GM12878 (cell line): ENCODE results near the gene CPEB3. TPM values are rescaled to one million over a fixed set of nuclear protein-coding genes. Genes with fewer than 3 reads are reported as not detected.

Experiments used
- GATAD2B ChIP-seq: fragments of 450-650 bp; conservative IDR thresholded peaks from 2 replicates; pipeline ENCODE4 v1.6.1; 2017; ENCODE audit warnings: low read depth, mild to moderate bottlenecking, moderate library complexity
- MYC ChIP-seq: IDR thresholded peaks from 2 replicates; pipeline ENCODE4 v1.6.1; 2011; ENCODE audit warnings: mild to moderate bottlenecking, low read length, moderate library complexity, inconsistent platforms; ENCODE audit not compliant: insufficient read depth, insufficient replicate concordance, insufficient read length, severe bottlenecking
- STAT3 ChIP-seq: IDR thresholded peaks from 2 replicates; pipeline ENCODE4 v1.6.1; 2011; ENCODE audit warnings: low read depth, low read length, improper control_type of control experiment
- ZNF384 ChIP-seq: IDR thresholded peaks from 2 replicates; pipeline ENCODE4 v1.6.1; 2012; ENCODE audit warnings: low read depth, mild to moderate bottlenecking, low read length, improper control_type of control experiment, borderline replicate concordance
- polyA plus RNA-seq, 11 experiments: library from polyadenylated mRNA; depleted of rRNA in 4 of 11; unstranded in 6 of 11; stranded (reverse) in 5 of 11; fragments of >200 nt; fragmentation: Nextera tagmentation in 4 of 11; fragmentation: Illumina TruSeq in 1 of 11; extraction: Ambion mirVana in 4 of 11; extraction: Trizol in 1 of 11; gene quantifications; 1 replicate in 1 of 11; 2 replicates in 10 of 11; pipeline versions ENCODE4 v1.2.1 to v1.2.3, GENCODE V29; 2011 to 2016; ENCODE audit warnings: inconsistent platforms in 2 of 11, missing spikeins in 2 of 11, low read depth in 1 of 11
- total RNA-seq, 4 experiments: library from RNA; depleted of rRNA in 3 of 4; stranded (reverse); fragments of >200 nt in 3 of 4; fragmentation: Illumina TruSeq in 1 of 4; extraction: Trizol in 1 of 4; gene quantifications; 2 replicates each; pipeline versions ENCODE4 v1.2.1 to v1.2.3, GENCODE V29; 2013 to 2021
- TF ChIP-seq, protein P1 (sequence below): fragments of 450-650 bp; IDR thresholded peaks from 2 replicates; pipeline ENCODE4 v1.6.1; 2016; ENCODE audit warnings: mild to moderate bottlenecking, moderate library complexity, borderline replicate concordance
- TF ChIP-seq, protein P2 (sequence below): fragments of 450-650 bp; formaldehyde crosslinking; IDR thresholded peaks from 2 replicates; pipeline ENCODE4 v1.4.0; 2022; ENCODE audit warnings: mild to moderate bottlenecking, moderate library complexity

Gene CPEB3
- total and polyA plus RNA-seq, 10 of the 15 experiments (the other 5 are each of a cell fraction or from before 2014, with no cell fraction given) = 0.50 to 2.3 (median 1.2) TPM

DNA sequence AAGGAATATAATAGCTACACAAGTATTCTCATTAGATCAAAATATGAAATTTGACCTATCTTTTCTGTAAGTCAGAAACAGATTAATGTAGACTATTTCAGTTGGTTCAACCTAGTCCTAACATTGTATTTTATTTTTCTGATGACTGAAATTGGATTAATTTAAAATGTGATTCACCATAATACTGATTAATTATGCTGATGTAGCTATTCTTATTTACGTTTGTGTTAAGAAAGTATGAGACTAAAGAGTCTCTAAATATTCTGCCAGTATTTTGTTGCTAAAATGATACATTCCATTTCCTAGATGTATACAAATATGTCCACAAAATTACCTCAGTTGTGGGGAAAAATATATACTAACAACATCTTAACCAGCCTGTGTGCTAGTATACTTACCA, 18.4 kb upstream of the CPEB3 start (continued):
- TF ChIP-seq, protein P1, sequence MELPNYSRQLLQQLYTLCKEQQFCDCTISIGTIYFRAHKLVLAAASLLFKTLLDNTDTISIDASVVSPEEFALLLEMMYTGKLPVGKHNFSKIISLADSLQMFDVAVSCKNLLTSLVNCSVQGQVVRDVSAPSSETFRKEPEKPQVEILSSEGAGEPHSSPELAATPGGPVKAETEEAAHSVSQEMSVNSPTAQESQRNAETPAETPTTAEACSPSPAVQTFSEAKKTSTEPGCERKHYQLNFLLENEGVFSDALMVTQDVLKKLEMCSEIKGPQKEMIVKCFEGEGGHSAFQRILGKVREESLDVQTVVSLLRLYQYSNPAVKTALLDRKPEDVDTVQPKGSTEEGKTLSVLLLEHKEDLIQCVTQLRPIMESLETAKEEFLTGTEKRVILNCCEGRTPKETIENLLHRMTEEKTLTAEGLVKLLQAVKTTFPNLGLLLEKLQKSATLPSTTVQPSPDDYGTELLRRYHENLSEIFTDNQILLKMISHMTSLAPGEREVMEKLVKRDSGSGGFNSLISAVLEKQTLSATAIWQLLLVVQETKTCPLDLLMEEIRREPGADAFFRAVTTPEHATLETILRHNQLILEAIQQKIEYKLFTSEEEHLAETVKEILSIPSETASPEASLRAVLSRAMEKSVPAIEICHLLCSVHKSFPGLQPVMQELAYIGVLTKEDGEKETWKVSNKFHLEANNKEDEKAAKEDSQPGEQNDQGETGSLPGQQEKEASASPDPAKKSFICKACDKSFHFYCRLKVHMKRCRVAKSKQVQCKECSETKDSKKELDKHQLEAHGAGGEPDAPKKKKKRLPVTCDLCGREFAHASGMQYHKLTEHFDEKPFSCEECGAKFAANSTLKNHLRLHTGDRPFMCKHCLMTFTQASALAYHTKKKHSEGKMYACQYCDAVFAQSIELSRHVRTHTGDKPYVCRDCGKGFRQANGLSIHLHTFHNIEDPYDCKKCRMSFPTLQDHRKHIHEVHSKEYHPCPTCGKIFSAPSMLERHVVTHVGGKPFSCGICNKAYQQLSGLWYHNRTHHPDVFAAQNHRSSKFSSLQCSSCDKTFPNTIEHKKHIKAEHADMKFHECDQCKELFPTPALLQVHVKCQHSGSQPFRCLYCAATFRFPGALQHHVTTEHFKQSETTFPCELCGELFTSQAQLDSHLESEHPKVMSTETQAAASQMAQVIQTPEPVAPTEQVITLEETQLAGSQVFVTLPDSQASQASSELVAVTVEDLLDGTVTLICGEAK = no peak
- TF ChIP-seq MYC (no peak), GATAD2B (no peak), ZNF384 (no peak), STAT3 (no peak)
- TF ChIP-seq, protein P2, sequence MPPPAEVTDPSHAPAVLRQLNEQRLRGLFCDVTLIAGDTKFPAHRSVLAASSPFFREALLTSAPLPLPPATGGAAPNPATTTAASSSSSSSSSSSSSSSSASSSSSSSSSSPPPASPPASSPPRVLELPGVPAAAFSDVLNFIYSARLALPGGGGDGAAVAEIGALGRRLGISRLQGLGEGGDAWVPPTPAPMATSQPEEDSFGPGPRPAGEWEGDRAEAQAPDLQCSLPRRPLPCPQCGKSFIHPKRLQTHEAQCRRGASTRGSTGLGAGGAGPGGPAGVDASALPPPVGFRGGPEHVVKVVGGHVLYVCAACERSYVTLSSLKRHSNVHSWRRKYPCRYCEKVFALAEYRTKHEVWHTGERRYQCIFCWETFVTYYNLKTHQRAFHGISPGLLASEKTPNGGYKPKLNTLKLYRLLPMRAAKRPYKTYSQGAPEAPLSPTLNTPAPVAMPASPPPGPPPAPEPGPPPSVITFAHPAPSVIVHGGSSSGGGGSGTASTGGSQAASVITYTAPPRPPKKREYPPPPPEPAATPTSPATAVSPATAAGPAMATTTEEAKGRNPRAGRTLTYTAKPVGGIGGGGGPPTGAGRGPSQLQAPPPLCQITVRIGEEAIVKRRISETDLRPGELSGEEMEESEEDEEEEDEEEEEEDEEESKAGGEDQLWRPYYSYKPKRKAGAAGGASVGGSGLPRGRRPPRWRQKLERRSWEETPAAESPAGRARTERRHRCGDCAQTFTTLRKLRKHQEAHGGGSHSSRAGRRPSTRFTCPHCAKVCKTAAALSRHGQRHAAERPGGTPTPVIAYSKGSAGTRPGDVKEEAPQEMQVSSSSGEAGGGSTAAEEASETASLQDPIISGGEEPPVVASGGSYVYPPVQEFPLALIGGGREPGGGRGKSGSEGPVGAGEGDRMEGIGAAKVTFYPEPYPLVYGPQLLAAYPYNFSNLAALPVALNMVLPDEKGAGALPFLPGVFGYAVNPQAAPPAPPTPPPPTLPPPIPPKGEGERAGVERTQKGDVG = no peak
